HG02870 (cell line): Measurements from ENCODE around the gene MITF.

Source experiments
- ATAC-seq: cut with Tn5 transposase; IDR thresholded peaks from one replicate; pipeline ENCODE4 v1.9.1; 2021; ENCODE audit warnings: mild to moderate bottlenecking, moderate library complexity; ENCODE audit not compliant: unreplicated experiment

Gene MITF

GRCh38 chr3:69724722-69725435, 14.4 kb upstream of the MITF start:
- ATAC-seq, result no peak

- ATAC-seq, result no peak
Measured at GRCh38 chr3:69725994-69726571, 13.2 kb upstream of the MITF start.

- ATAC-seq, result no peak
Measured at GRCh38 chr3:69729147-69729919, 9.9 kb upstream of the MITF start.

- ATAC-seq, result no peak
Measured at GRCh38 chr3:69731080-69731479, 8.2 kb upstream of the MITF start.

DNA sequence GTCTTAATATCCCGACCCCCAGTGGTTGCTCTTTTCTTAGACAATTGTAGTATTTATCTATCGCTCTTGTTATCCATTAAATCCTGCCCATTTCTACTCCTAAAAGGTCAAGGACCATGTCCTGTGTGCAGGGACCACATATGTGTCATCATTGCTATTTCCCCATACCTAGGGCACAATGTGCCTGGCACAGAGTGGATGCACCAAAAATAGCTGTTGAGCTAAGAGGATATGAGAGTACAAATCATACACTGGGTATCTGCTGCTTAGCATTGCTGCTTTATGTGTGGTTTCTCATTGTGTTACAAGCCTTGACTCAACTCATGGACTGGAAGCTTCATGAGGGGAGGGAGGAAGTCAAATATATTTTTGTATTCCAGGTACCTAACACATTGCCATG, 3.4 kb upstream of the MITF start:
- no peak for ATAC-seq

DNA sequence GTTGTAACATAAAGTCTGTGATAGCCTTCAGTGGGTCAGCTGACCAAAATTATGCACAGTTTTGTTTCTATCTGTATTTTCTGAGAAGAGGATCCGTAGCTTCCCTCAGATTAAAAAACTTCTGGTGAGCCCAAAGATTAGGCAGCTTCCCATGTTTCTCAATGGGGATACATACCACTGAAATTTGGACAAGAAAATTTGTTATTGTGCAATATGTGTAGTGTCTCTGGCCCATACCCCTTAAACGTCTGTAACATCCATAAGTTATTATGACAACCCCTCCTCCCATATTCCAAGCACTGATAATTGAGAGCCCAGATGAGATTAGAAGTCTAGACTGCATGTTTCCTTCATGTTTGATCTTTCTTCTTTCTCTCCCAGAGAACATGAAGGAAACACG, 1.9 kb upstream of the MITF start:
- no peak for ATAC-seq

DNA sequence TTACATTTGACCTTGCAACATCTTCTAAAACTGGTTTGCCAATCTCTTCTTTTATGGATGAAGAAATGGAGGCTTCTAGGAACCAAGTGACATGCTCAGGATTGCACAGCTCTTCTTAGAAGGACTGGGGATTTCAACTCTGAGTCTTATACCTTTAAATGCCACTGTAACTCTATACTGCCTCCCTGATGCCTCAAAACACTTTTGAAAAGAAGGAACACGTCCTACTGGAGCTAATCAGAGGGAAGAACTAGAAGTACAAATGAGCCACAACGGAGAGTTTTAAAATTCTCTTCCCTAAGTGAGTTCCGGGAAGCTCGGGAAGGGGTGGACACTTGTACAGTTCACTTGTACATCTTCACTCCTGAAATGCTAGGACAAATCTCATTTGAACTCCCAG, 949 bp upstream of the MITF start:
- no peak for ATAC-seq

DNA sequence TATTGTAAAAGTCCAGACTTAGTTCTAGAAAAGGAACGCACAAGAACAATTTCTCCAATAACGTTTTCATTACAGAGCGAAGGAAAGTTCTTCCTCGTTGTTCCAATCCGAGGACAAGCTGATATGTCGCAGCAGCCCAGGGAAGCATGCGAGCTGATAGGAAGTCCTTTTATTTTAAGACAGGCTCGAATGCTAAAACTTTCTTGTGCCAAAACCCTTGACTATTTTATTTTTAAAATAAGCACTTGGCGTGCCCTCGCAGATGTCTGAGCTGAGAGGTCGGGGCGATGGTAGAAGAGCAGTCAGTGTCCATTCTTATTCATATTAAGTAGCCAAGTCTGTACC, 433 bp upstream of the MITF start:
- no peak for ATAC-seq

DNA sequence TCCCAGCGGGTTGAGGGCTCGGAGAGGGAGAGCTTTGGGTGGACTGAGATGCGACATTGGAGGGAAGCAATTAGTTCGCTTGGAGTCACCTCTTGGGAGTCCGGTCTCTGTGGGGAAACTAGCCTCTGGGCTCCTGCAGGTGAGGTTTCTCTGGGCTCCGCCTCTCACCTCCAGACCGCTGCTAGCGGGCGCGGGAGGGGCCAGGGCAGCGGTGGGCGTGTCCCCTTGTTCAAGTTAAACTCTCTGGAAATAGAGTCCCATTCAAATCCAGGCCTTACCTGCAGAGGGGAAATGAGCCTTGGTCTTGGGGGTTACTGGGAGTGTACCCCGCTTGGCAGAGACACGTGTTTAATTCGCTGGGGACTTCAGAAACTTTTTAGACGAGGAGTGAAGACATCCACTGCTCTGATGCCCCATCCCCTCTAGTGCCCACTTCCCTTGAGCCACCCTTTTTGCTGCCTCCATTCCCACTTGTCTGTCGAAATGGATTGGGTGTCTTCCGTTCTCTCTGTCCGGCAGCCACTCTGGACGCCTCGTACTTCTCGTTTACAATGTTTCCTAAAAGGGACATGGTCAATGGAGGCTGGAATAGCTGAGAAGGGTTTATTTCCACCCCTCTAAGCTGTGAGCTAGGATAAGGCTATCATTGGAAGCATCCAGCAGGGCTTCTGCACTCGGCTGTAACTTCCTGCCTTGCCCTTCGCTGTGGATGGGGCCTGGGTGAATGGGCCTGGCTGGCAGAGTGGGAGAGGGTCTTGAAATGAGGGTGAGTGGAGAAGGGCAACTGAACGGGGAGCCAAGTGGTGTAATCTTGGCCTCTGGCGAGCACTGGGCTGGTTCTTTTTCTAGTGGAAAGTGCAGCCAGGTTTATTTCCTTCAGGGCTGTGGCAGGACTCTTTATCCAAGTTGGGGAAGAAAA, 1.1 kb downstream of the MITF start:
- no peak for ATAC-seq

- ATAC-seq, result no peak
Measured at GRCh38 chr3:69741032-69741767, 1.9 kb downstream of the MITF start.

DNA sequence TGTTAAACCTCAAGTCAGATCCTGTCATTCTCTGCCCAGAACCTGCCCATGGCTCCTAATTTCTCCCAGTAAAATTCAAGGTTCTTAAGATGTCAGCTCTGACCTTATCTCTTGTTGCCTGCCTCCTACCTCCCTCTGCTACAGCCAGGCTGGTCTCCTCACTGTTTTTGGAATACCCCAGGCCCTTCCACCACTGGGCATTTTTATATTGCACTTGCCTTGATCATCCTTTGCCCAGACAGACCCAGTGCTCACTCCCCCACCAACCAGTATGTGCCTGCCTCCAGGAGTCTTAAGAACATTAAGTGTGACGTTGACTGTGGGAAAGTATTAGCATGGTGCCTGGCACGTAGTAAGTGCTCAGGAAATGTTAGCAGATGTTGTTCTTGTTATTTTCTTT, 3.1 kb downstream of the MITF start:
- no peak for ATAC-seq

DNA sequence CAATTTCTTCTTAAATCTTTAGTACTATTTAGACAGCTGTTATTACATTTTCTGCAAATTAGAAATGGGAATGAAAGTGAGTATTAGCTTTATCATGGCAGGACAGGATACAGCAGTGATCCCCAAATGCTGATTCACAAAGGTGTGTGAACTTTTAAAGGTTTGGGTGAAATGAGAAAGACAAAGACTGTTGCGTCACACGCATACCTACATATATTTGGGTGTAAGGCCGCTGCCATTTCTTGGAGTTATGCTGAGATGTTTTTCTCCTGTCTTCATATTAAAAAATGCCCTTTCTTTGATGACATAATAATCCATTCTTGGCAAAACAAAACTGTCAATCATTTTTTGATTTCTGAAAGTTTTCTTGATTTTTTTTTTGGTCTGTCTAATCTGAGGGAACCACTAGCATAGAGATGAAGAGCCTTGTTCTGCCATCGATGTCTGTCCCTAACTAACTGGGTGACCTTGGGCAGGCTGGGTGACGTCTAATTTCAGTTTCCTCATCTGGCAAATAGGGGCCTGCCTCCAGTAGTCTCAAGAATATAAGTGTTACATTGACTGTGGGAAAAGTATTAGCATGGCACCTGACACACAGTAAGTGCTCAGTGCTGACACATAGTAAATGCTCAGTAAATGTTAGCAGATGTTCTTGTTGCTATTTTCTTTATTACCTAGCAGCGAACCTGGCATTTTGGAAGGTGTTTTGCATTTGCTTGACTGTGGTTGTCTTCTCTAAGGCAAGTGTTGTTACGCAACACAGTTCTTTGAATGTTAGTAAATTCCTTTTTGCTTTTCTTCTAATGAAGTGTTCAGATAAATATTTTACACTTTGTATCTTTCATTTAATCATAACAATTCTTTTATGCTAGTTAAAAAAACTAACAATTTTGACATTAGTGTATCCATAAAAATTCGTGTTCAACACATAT, 5.0 kb downstream of the MITF start:
- ATAC-seq, result no peak

DNA sequence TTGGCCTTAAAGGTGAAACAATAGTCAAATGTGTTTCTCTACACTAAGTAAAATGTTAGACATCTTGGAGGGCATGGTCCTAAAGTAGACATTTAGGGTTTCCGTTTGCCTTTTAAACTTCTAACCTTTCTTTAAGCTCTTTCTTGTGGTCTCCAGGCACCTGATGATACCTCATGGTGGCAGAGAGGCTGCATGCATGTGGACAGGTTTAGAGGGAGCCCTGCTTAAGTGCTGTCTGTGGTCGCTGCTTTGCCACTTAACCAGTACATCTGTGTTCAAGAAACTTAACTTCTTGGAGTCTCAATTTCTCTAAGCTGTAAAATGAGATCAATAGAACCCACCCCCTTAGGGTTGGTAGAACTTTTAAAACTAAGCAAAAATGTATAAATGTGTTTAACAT, 6.2 kb downstream of the MITF start:
- no peak for ATAC-seq

DNA sequence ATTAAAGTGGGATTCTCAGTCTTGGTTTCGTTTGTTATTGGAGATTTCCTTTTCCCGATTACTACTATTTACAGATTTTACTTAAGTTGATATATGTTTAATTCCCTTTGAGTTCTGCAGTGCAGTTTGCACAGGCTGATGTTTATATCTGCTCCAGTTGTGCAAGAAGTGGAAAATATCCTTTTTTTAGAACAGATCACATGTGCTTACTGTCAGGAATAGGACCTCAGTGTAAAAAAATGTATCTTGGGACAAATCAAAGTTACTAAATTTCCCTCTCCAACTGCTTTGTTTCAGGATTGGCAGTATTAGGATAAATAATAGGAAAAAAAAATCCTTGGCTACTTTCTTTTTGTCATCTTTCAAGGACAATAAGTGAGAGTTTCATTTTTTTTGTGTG, 6.9 kb downstream of the MITF start:
- no peak for ATAC-seq

DNA sequence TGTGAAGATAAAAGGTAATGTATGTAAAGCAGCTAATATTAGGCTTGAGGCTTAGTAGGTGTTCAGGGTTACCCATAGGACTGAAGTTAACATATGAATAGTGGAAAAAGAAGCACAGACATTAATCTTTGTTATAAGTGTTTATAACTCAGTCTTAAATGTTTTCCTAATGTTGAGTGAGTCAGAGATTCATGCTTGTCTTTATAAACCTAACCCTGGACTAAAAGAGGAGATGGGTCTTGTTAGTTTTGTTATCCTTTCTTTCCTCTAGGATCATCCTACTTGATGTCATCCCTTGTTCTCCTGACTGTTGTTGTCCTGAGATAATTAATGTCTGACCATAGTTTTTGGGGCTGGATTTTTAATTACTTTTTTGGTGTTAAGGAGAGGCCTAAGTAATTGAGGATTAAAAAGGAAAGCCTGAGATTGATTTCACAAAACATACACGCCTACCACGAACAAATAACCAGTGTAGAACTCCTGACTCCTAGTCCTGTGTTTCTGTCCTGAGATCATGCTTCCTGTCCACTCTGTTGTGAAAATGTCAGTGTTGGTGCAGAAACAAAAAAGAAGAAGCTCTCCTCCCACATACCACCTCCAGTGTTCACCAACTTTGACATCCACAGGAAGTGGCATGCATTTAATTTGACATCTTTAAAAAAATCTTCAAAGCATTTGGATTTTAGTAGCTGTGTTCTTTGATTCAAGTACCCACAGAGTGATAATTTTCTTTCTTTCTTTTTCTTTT, 8.4 kb downstream of the MITF start:
- ATAC-seq, result no peak

- ATAC-seq, result no peak
Measured at GRCh38 chr3:69748503-69748902, 9.2 kb downstream of the MITF start.

DNA sequence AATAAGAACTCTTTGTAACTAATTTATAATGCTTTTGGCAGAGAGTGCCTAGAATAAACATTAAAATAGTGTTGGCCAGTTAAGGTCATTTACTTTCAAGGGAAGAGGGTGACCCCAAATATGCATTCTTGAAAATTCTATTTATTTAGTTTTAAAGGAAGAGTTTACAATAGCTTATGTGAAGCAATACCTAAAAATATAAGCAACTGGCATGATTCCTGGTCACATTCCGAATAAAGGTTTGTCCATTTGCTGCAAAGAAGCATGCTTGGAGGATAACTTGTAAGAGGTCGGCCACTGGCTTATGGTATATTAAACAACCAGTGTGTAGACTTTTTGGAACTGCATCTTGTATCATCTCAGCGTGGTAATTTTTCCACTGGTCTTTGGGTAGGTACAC, 10.2 kb downstream of the MITF start:
- ATAC-seq, result no peak

GRCh38 chr3:69750549-69750948, 11.3 kb downstream of the MITF start:
- no peak for ATAC-seq

GRCh38 chr3:69751074-69751476, 11.8 kb downstream of the MITF start:
- no peak for ATAC-seq
